Uterus (tissue), 2 donors: Measurements from ENCODE around the gene OSBPL8.
"Not testable (repeated sequence)": the region's sequence is repeated elsewhere in the genome, so short reads cannot be mapped to it uniquely, and the experiment has no call there.

Source experiments
- POLR2A ChIP-seq, 2 donors: fragments of 450-650 bp; IDR thresholded peaks; one replicate each; pipeline ENCODE4 v1.6.1; 2016; ENCODE audit warnings: antibody characterized with exemption in 2 of 2, mild to moderate bottlenecking in 1 of 2, moderate library complexity in 1 of 2
- TF ChIP-seq, protein P1 (sequence below), 4 experiments: fragments of 200-600 bp in 2 of 4; fragments of 450-650 bp in 2 of 4; sonication (generic) in 2 of 4; IDR thresholded peaks; one replicate each; pipeline ENCODE4 v1.5.1; 2016 to 2019; ENCODE audit warnings: antibody characterized with exemption in 4 of 4, mild to moderate bottlenecking in 2 of 4, moderate library complexity in 1 of 4

DNA sequence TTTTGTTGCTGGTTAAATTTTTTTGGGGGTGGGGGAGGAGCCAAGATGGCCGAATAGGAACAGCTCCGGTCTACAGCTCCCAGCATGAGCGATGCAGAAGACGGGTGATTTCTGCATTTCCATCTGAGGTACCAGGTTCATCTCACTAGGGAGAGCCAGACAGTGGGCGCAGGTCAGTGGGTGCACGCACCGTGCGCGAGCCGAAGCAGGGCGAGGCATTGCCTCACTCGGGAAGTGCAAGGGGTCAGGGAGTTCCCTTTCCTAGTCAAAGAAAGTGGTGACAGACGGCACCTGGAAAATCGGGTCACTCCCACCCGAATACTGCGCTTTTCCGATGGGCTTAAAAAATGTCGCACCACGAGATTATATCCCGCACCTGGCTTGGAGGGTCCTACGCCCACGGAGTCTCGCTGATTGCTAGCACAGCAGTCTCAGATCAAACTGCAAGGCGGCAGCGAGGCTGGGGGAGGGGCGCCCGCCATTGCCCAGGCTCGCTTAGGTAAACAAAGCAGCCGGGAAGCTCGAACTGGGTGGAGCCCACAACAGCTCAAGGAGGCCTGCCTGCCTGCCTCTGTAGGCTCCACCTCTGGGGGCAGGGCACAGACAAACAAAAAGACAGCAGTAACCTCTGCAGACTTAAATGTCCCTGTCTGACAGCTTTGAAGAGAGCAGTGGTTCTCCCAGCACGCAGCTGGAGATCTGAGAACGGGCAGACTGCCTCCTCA, 239.8 kb downstream of the OSBPL8 start:
- not testable (repeated sequence) for TF ChIP-seq POLR2A (IDR thresholded peaks at IDR 0.05)
- TF ChIP-seq, protein P1, sequence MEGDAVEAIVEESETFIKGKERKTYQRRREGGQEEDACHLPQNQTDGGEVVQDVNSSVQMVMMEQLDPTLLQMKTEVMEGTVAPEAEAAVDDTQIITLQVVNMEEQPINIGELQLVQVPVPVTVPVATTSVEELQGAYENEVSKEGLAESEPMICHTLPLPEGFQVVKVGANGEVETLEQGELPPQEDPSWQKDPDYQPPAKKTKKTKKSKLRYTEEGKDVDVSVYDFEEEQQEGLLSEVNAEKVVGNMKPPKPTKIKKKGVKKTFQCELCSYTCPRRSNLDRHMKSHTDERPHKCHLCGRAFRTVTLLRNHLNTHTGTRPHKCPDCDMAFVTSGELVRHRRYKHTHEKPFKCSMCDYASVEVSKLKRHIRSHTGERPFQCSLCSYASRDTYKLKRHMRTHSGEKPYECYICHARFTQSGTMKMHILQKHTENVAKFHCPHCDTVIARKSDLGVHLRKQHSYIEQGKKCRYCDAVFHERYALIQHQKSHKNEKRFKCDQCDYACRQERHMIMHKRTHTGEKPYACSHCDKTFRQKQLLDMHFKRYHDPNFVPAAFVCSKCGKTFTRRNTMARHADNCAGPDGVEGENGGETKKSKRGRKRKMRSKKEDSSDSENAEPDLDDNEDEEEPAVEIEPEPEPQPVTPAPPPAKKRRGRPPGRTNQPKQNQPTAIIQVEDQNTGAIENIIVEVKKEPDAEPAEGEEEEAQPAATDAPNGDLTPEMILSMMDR (IDR thresholded peaks at IDR 0.05) = not testable (repeated sequence)
